GM12878 (cell line): ENCODE measurements around the gene IGLL1. TPM values are rescaled to one million over a fixed set of nuclear protein-coding genes. Genes with fewer than 3 reads are reported as not detected.
A peak's percentile ranks its signal among the peaks of the same experiment; 100 is the strongest.

ENCODE experiments used
- ATAC-seq: fragments of 200-7000 bp; cut with Tn5 transposase; 3 replicates; pipeline ENCODE4 v1.9.1; 2020; ENCODE audit warnings: mild to moderate bottlenecking, moderate library complexity
- BruUV-seq: library from RNA; stranded (reverse); fragments of 400-500 nt; replicated peaks from 2 replicates; lab custom pipeline; 2021; lab: Mats Ljungman, UMichigan
- CTCF ChIA-PET: fragments of 300-600 bp; sonication (Branson Sonifier 250); formaldehyde crosslinking; extraction: SDS; loops from one replicate; lab custom pipeline; 2021; ENCODE audit warnings: inconsistent platforms; lab: Yijun Ruan, JAX
- POLR2A ChIA-PET: fragments of 350-600 bp; formaldehyde crosslinking; extraction: SDS; loops from one replicate; lab custom pipeline; 2021; ENCODE audit warnings: inconsistent platforms; lab: Charles Lee
- RAD21 ChIA-PET: fragments of 300-600 bp; sonication (Branson Sonifier 250); formaldehyde crosslinking; loops from one replicate; lab custom pipeline; 2023; ENCODE audit warnings: antibody characterized with exemption; ENCODE audit not compliant: unreplicated experiment; lab: Charles Lee
- SMC1A ChIA-PET: fragments of 300-600 bp; sonication (Branson Sonifier 250); formaldehyde crosslinking; loops from one replicate; lab custom pipeline; 2023; ENCODE audit not compliant: unreplicated experiment, uncharacterized antibody; lab: Charles Lee
- DNase-seq: peaks from one replicate; pipeline ENCODE4 v3.0.0-alpha.2; 2011; ENCODE audit warnings: low read depth, low spot score
- FAIRE-seq: peaks from 3 replicates; lab custom pipeline; 2011; peaks lifted over from hg19 to GRCh38; lab: Jason Lieb, UNC
- H2AFZ ChIP-seq: 2 replicates; pipeline ENCODE4 v1.6.0; 2011; ENCODE audit warnings: low read depth, low read length, control low read depth; ENCODE audit not compliant: control insufficient read depth
- H3K27ac ChIP-seq: 2 replicates; pipeline ENCODE4 v1.5.1; 2011; ENCODE audit warnings: control low read depth; ENCODE audit not compliant: control insufficient read depth, insufficient read depth
- H3K27me3 ChIP-seq, 2 experiments: replicated peaks in 1 of 2; 2 replicates each; pipeline versions ENCODE4 v1.6.0 to v1.6.1; 2011; ENCODE audit warnings: low read length in 1 of 2; ENCODE audit not compliant: control insufficient read depth in 2 of 2, insufficient read depth in 2 of 2
- H3K36me3 ChIP-seq, 2 experiments: 2 replicates each; pipeline ENCODE4 v1.5.1; 2011; ENCODE audit warnings: low read length in 1 of 2; ENCODE audit not compliant: control insufficient read depth in 2 of 2, insufficient read depth in 2 of 2
- H3K4me1 ChIP-seq: 2 replicates; pipeline ENCODE4 v1.6.1; 2011; ENCODE audit warnings: mild to moderate bottlenecking, low read length, moderate library complexity, mixed read lengths; ENCODE audit not compliant: control insufficient read depth, insufficient read depth
- H3K4me2 ChIP-seq: 2 replicates; pipeline ENCODE4 v1.6.0; 2011; ENCODE audit warnings: control low read depth; ENCODE audit not compliant: control insufficient read depth, insufficient read depth
- H3K4me3 ChIP-seq: fragments of 200-600 bp; sonication (generic); 2 replicates; pipeline ENCODE4 v1.5.1; 2016
- H3K79me2 ChIP-seq: 2 replicates; pipeline ENCODE4 v1.6.0; 2011; ENCODE audit warnings: low read length; ENCODE audit not compliant: control insufficient read depth, insufficient read depth
- H3K9ac ChIP-seq: 2 replicates; pipeline ENCODE4 v1.8.0; 2011; ENCODE audit warnings: low read length, control low read depth, mixed read lengths; ENCODE audit not compliant: control insufficient read depth, insufficient read depth
- H3K9me3 ChIP-seq: replicated peaks from 3 replicates; pipeline ENCODE4 v1.5.1; 2011; ENCODE audit warnings: mild to moderate bottlenecking, low read length; ENCODE audit not compliant: control insufficient read depth, insufficient read depth
- H4K20me1 ChIP-seq: 2 replicates; pipeline ENCODE4 v1.6.0; 2011; ENCODE audit not compliant: control insufficient read depth, insufficient read depth
- ATF7 ChIP-seq: fragments of 450-650 bp; IDR thresholded peaks from 2 replicates; pipeline ENCODE4 v1.6.1; 2016; ENCODE audit warnings: low read depth, mild to moderate bottlenecking
- MYC ChIP-seq: IDR thresholded peaks from 2 replicates; pipeline ENCODE4 v1.6.1; 2011; ENCODE audit warnings: mild to moderate bottlenecking, low read length, moderate library complexity, inconsistent platforms; ENCODE audit not compliant: insufficient read depth, insufficient replicate concordance, insufficient read length, severe bottlenecking
- STAT1 ChIP-seq: fragments of 450-650 bp; conservative IDR thresholded peaks from 2 replicates; pipeline ENCODE4 v1.6.1; 2014; ENCODE audit warnings: antibody characterized with exemption, mild to moderate bottlenecking
- WGBS: methylation state at CpG from one replicate; pipeline ENCODE4 v1.1.6; 2016; ENCODE audit warnings: low lambda C conversion rate; ENCODE audit not compliant: insufficient replicate concordance, insufficient coverage; ENCODE audit errors: missing lambda C conversion rate; 5-methylcytosine and 5-hydroxymethylcytosine counted together
- in situ Hi-C: fragments of 300-500 bp; cut with MboI; formaldehyde crosslinking; loops from 9 replicates; pipeline ENCODE4 v1.14.3; 2018; ENCODE audit warnings: mixed read lengths
- intact Hi-C: fragments of 100-400 bp; cut with micrococcal nuclease; formaldehyde crosslinking; loops from one replicate; pipeline ENCODE4 v1.14.2; 2022; ENCODE audit not compliant: unreplicated experiment
- polyA plus RNA-seq, 11 experiments: library from polyadenylated mRNA; depleted of rRNA in 4 of 11; unstranded in 6 of 11; stranded (reverse) in 5 of 11; fragments of >200 nt; fragmentation: Nextera tagmentation in 4 of 11; fragmentation: Illumina TruSeq in 1 of 11; extraction: Ambion mirVana in 4 of 11; extraction: Trizol in 1 of 11; gene quantifications; 1 replicate in 1 of 11; 2 replicates in 10 of 11; pipeline versions ENCODE4 v1.2.1 to v1.2.3, GENCODE V29; 2011 to 2016; ENCODE audit warnings: inconsistent platforms in 2 of 11, missing spikeins in 2 of 11, low read depth in 1 of 11
- total RNA-seq, 4 experiments: library from RNA; depleted of rRNA in 3 of 4; stranded (reverse); fragments of >200 nt in 3 of 4; fragmentation: Illumina TruSeq in 1 of 4; extraction: Trizol in 1 of 4; gene quantifications; 2 replicates each; pipeline versions ENCODE4 v1.2.1 to v1.2.3, GENCODE V29; 2013 to 2021
- TF ChIP-seq, protein P1 (sequence below): fragments of 150-350 bp; IDR thresholded peaks from 2 replicates; pipeline ENCODE4 v1.6.1; 2014; ENCODE audit warnings: mild to moderate bottlenecking, low read depth, low read length
- TF ChIP-seq, protein P2 (sequence below): fragments of 450-650 bp; IDR thresholded peaks from 2 replicates; pipeline ENCODE4 v1.6.1; 2016; ENCODE audit warnings: mild to moderate bottlenecking, moderate library complexity, borderline replicate concordance

IGLL1 gene
- total and polyA plus RNA-seq, 10 of the 15 experiments (the other 5 are each of a cell fraction or from before 2014, with no cell fraction given), result not detected

DNA sequence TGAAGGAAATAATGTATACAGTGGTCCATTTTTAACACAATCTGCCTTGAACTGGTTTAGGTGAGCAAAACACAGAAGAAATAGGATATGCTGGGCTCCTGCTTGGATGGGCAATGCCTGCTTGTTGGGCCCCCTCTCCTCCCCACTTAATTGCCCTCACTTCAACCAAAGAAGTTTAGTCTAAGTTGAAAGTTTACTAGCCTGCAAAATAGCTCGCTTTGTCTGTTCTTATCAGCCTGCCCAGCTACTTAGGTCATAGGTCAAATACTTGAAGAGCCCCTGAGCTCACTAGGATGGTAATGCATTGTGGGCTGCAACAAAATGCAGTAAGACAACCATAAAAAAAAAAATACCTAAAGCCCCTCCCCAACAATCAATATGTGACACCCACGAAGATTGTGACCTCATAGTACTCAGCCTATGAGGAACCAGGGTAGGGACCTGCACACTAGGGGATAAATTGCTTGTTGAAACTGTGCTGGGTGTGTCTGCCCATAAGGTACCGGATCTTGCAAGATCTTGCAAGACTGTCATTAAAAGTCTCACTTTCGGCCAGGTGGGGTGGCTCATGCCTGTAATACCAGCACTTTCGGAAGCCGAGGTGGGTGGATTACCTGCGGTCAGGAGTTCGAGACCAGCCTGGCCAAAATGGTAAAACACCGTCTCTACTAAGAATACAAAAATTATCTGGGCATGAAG lies 41.1 kb upstream of the IGLL1 start:
- ChIA-PET CTCF (no interaction called here), SMC1A (no interaction called here), RAD21 (no interaction called here), POLR2A (no interaction called here)
- FAIRE-seq (no peak), DNase-seq (no peak), ATAC-seq (peak; percentile 80)
- no peak overlapping the region for H3K4me2 ChIP-seq
- in situ Hi-C loops, result no loop called here
- H2AFZ ChIP-seq, result no peak overlapping the region
- no peak overlapping the region for H3K9ac ChIP-seq
- H3K27me3 ChIP-seq, result no peaks in the 10 kb centered on the region; a peak in 1 of 4 replicates
- 49% methylated on average over 9 of the region's 9 CpGs for WGBS
- H3K4me3 ChIP-seq, result no peak overlapping the region
- BruUV-seq, result no TSS peak
- H4K20me1 ChIP-seq, result no peaks in the 10 kb centered on the region
- H3K36me3 ChIP-seq, result no peaks in the 10 kb centered on the region
- intact Hi-C loops, result no loop called here
- no peaks in the 10 kb centered on the region for H3K79me2 ChIP-seq
- H3K27ac ChIP-seq, result no peak overlapping the region
- H3K4me1 ChIP-seq, result no peaks in the 10 kb centered on the region
- no peaks in the 10 kb centered on the region for H3K9me3 ChIP-seq
- TF ChIP-seq ATF7, result 0 out of 2 replicates have a peak, but pooled peaks have one; percentile 17
- TF ChIP-seq, protein P1, sequence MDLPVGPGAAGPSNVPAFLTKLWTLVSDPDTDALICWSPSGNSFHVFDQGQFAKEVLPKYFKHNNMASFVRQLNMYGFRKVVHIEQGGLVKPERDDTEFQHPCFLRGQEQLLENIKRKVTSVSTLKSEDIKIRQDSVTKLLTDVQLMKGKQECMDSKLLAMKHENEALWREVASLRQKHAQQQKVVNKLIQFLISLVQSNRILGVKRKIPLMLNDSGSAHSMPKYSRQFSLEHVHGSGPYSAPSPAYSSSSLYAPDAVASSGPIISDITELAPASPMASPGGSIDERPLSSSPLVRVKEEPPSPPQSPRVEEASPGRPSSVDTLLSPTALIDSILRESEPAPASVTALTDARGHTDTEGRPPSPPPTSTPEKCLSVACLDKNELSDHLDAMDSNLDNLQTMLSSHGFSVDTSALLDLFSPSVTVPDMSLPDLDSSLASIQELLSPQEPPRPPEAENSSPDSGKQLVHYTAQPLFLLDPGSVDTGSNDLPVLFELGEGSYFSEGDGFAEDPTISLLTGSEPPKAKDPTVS, result no peak

DNA sequence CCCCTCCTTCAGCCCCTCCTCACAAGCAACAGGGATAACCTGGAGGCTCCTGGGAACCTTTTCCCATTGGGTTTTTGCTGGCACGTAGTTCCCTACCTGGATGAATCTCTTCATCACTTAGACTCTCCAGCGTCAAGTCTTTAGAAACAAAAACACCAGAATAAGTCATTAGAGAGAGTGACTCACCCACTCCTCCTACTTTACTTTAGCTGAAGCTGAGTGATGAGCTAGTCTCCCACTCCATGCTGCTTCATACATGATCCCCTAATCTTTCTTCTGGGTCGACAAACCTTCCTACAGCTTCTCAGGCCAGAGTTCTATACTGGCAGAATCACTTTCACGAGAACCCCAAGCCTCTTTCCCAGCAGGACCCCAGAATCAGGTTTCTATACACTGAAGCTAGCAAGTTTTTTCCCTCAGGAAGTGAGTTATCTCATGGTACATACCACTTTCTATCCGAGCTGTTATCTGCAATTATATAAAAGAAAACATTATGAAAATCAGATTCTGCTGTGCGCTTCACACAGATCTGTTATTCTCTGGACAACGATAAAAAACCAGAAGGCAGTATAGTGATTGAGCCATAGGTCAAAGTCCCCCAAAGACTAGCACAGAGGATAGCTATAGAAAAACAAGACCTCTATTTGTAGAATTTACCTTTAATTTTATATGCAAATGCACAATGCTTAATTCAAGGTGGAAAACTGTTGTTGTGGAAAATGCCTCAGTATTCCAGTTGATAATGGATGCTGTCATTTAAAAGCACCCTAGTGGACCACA lies 33.3 kb upstream of the IGLL1 start:
- BruUV-seq, result no TSS peak
- SMC1A ChIA-PET, result no interaction called here
- Histone ChIP-seq H3K27me3 (no peaks in the 10 kb centered on the region), H2AFZ (no peak overlapping the region), H4K20me1 (no peaks in the 10 kb centered on the region), H3K79me2 (no peaks in the 10 kb centered on the region), H3K9ac (no peak overlapping the region), H3K4me3 (no peak overlapping the region), H3K27ac (no peak overlapping the region), H3K4me1 (no peaks in the 10 kb centered on the region; the same call in 1 of the 2 replicates), H3K4me2 (no peak overlapping the region), H3K36me3 (no peaks in the 10 kb centered on the region), H3K9me3 (no peaks in the 10 kb centered on the region)
- in situ Hi-C loops, result no loop called here
- WGBS, result 54% methylated on average over 7 of the region's 7 CpGs
- FAIRE-seq (no peak), DNase-seq (no peak), ATAC-seq (no peak)
- intact Hi-C loops, result no loop called here
- CTCF ChIA-PET, result no interaction called here
- POLR2A ChIA-PET, result no interaction called here
- RAD21 ChIA-PET, result no interaction called here
- TF ChIP-seq MYC (no peak), STAT1 (no peak)
- TF ChIP-seq, protein P2, sequence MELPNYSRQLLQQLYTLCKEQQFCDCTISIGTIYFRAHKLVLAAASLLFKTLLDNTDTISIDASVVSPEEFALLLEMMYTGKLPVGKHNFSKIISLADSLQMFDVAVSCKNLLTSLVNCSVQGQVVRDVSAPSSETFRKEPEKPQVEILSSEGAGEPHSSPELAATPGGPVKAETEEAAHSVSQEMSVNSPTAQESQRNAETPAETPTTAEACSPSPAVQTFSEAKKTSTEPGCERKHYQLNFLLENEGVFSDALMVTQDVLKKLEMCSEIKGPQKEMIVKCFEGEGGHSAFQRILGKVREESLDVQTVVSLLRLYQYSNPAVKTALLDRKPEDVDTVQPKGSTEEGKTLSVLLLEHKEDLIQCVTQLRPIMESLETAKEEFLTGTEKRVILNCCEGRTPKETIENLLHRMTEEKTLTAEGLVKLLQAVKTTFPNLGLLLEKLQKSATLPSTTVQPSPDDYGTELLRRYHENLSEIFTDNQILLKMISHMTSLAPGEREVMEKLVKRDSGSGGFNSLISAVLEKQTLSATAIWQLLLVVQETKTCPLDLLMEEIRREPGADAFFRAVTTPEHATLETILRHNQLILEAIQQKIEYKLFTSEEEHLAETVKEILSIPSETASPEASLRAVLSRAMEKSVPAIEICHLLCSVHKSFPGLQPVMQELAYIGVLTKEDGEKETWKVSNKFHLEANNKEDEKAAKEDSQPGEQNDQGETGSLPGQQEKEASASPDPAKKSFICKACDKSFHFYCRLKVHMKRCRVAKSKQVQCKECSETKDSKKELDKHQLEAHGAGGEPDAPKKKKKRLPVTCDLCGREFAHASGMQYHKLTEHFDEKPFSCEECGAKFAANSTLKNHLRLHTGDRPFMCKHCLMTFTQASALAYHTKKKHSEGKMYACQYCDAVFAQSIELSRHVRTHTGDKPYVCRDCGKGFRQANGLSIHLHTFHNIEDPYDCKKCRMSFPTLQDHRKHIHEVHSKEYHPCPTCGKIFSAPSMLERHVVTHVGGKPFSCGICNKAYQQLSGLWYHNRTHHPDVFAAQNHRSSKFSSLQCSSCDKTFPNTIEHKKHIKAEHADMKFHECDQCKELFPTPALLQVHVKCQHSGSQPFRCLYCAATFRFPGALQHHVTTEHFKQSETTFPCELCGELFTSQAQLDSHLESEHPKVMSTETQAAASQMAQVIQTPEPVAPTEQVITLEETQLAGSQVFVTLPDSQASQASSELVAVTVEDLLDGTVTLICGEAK, result no peak
